Thyroid gland (tissue), 4 donors: ENCODE data around the gene FXYD3.

Experiments
- POLR2A ChIP-seq, 2 donors: fragments of 450-650 bp; IDR thresholded peaks; one replicate each; pipeline ENCODE4 v1.6.1; 2017; ENCODE audit warnings: antibody characterized with exemption in 2 of 2, mild to moderate bottlenecking in 2 of 2, moderate library complexity in 1 of 2
- TF ChIP-seq, protein P1 (sequence below), 6 experiments: fragments of 200-600 bp in 3 of 6; fragments of 450-650 bp in 3 of 6; sonication (generic) in 3 of 6; IDR thresholded peaks; one replicate each; pipeline ENCODE4 v1.5.1; 2016 to 2019; ENCODE audit warnings: antibody characterized with exemption in 6 of 6, mild to moderate bottlenecking in 2 of 6, inconsistent platforms in 1 of 6, moderate library complexity in 1 of 6

DNA sequence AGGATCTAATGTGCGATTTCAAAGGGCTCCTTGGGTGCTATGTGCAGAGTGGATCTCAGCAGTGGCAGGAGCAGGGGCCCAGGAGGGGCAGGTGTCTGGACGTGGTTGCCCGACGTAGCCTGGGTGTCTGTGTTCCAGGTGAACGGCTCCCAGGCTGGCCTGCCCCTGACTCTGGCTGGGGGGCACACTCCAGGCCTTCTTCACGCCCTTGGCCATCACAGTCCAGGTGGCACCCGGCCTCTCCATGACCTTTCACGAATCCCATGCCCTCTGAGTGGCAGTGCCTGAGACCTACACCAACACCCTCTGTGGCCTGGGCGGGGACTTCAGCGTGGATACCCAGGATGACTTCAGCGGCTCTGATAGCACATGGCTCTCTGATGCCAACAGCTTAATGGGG is 11.3 kb upstream of the FXYD3 start:
- TF ChIP-seq, protein P1, sequence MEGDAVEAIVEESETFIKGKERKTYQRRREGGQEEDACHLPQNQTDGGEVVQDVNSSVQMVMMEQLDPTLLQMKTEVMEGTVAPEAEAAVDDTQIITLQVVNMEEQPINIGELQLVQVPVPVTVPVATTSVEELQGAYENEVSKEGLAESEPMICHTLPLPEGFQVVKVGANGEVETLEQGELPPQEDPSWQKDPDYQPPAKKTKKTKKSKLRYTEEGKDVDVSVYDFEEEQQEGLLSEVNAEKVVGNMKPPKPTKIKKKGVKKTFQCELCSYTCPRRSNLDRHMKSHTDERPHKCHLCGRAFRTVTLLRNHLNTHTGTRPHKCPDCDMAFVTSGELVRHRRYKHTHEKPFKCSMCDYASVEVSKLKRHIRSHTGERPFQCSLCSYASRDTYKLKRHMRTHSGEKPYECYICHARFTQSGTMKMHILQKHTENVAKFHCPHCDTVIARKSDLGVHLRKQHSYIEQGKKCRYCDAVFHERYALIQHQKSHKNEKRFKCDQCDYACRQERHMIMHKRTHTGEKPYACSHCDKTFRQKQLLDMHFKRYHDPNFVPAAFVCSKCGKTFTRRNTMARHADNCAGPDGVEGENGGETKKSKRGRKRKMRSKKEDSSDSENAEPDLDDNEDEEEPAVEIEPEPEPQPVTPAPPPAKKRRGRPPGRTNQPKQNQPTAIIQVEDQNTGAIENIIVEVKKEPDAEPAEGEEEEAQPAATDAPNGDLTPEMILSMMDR (IDR thresholded peaks at IDR 0.05) = no peak
- no peak for TF ChIP-seq POLR2A (IDR thresholded peaks at IDR 0.05)
